BE2C (cell line): Measurements from ENCODE around the gene EPHB2.

Experiments
- DNase-seq: peaks from one replicate; pipeline ENCODE4 v3.0.0-alpha.2; 2020
- H3K27me3 ChIP-seq: fragments of 250-450 bp; sonication (Bioruptor Pico); 2 replicates; pipeline ENCODE4 v1.5.1; 2020; ENCODE audit warnings: mild to moderate bottlenecking
- H3K36me3 ChIP-seq: fragments of 250-450 bp; sonication (Bioruptor Pico); 2 replicates; pipeline ENCODE4 v1.5.1; 2020; ENCODE audit warnings: mild to moderate bottlenecking
- H3K4me1 ChIP-seq: fragments of 250-450 bp; sonication (Bioruptor Pico); 2 replicates; pipeline ENCODE4 v1.5.1; 2020
- H3K4me3 ChIP-seq: 2 replicates; pipeline ENCODE4 v1.5.1; 2011; ENCODE audit warnings: low read depth, low read length
- H3K9me3 ChIP-seq: fragments of 250-450 bp; sonication (Bioruptor Pico); 2 replicates; pipeline ENCODE4 v1.5.1; 2020
- TF ChIP-seq, protein P1 (sequence below): IDR thresholded peaks from 2 replicates; pipeline ENCODE4 v1.5.1; 2012; ENCODE audit warnings: mild to moderate bottlenecking, low read depth, low read length

EPHB2 gene

DNA sequence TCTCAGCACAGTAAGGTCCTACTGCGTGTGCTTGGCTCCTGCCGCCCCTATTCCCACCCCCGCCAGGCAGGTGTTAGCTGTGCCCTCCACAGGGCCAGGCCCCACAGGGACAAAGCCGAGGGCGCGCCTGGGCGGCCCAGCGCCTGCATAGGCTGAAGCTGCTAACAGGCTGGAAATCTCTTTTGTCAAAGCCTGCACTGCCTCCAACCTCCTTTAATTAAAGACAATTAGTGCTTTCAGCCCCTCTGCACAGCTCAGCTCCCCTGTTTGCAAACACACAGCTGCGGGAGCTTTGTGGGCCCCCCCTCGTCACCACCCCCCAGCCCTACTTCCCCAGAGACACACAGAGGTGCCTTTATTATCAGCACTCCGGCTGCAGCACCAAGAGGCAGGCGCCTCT is 95.9 kb downstream of the EPHB2 start:
- Histone ChIP-seq H3K27me3 (no peaks in the 10 kb centered on the region), H3K9me3 (no peaks in the 10 kb centered on the region), H3K4me1 (no peaks in the 10 kb centered on the region), H3K4me3 (no peak overlapping the region), H3K36me3 (no peaks in the 10 kb centered on the region)
- no peak for DNase-seq
- TF ChIP-seq, protein P1, sequence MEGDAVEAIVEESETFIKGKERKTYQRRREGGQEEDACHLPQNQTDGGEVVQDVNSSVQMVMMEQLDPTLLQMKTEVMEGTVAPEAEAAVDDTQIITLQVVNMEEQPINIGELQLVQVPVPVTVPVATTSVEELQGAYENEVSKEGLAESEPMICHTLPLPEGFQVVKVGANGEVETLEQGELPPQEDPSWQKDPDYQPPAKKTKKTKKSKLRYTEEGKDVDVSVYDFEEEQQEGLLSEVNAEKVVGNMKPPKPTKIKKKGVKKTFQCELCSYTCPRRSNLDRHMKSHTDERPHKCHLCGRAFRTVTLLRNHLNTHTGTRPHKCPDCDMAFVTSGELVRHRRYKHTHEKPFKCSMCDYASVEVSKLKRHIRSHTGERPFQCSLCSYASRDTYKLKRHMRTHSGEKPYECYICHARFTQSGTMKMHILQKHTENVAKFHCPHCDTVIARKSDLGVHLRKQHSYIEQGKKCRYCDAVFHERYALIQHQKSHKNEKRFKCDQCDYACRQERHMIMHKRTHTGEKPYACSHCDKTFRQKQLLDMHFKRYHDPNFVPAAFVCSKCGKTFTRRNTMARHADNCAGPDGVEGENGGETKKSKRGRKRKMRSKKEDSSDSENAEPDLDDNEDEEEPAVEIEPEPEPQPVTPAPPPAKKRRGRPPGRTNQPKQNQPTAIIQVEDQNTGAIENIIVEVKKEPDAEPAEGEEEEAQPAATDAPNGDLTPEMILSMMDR = no peak

DNA sequence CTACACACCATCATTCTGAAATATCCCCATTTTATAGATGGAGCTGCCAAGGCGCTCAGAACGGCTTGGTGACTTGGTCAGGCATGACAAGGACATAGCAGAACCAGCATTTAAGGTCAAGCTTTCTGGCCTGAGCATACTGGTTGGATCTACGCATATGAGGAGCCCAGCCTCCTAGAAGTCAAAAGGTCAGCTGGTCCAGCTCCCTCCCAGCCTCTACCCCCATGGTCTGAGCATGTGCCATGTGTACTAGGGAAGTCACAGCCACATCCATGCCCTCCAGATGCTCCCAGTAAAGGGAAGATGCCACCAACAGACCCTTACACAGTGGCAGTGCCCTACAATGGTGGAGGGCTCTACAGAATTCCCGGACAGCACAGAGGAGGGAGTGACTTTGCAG is 96.7 kb downstream of the EPHB2 start:
- no peaks in the 10 kb centered on the region for H3K9me3 ChIP-seq
- H3K4me3 ChIP-seq = no peak overlapping the region
- H3K27me3 ChIP-seq = no peaks in the 10 kb centered on the region
- H3K4me1 ChIP-seq = no peaks in the 10 kb centered on the region
- no peaks in the 10 kb centered on the region for H3K36me3 ChIP-seq
- no peak for DNase-seq
- TF ChIP-seq, protein P1 = no peak

DNA sequence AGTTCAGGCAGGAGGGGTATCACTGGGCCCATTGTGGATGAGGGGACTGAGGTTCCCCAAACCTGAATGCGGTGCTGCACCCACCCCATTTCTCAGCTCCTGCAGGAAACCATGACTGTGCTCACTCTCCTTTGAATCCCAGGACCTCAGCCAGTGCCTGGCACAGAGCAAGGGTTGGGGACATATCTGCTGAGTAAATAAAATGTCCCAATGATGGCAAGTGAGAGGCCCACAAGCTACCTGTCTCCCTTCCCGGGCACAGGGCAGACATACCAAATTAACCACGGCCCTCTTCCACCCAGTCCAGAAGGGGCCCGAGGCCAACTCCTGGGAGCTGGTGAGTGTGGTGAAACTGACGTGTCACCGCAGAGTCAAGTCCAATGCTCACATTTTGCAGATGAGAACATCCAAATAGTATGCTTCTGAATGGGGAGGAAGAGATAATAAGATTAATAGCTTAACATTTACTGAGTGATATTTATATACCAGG is 97.6 kb downstream of the EPHB2 start:
- no peaks in the 10 kb centered on the region for H3K4me1 ChIP-seq
- TF ChIP-seq, protein P1 = no peak
- no peaks in the 10 kb centered on the region for H3K36me3 ChIP-seq
- H3K27me3 ChIP-seq = no peaks in the 10 kb centered on the region
- H3K4me3 ChIP-seq = no peak overlapping the region
- H3K9me3 ChIP-seq = no peaks in the 10 kb centered on the region
- DNase-seq = no peak

DNA sequence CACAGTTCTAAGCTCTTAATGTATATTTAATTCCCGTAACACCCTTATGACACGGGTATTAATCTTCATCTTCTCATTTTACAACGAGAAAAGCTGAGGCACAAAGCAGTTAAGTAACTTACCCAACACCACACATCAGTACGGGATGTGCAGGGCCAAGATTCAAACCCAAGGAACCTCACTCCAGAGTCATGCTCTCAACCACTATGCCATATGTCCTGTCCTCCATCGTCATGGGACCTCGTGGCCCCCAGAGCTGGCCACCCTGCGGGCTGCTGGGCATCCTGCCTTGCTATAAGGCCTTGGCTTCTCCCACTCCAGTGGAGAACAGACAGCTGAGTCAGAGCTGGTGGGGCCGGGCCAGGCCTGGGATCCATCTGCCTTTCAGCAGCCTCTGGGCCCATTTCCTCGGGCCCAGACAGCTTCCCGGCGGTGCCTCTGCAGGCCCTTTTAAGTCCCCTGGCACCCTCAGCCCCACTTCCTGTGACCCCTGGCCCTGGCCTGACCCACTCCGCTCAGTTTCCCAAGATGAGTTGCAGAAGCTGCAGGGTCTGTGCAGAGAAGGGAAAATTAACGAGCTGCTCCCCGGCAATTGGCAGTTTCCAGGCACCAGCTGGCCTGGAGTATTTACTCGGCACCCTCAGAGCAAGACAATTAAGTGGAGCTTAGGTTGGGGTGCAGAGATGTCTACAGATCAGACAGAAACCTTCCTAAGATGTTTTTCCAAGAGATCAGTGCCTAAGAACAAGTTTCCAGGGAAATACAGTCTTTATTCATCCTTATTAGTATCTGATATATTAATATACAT is 98.2 kb downstream of the EPHB2 start:
- Histone ChIP-seq H3K27me3 (no peaks in the 10 kb centered on the region), H3K36me3 (no peaks in the 10 kb centered on the region), H3K4me3 (no peak overlapping the region), H3K4me1 (no peaks in the 10 kb centered on the region), H3K9me3 (no peaks in the 10 kb centered on the region)
- TF ChIP-seq, protein P1 = no peak
- peak; percentile 64 for DNase-seq

DNA sequence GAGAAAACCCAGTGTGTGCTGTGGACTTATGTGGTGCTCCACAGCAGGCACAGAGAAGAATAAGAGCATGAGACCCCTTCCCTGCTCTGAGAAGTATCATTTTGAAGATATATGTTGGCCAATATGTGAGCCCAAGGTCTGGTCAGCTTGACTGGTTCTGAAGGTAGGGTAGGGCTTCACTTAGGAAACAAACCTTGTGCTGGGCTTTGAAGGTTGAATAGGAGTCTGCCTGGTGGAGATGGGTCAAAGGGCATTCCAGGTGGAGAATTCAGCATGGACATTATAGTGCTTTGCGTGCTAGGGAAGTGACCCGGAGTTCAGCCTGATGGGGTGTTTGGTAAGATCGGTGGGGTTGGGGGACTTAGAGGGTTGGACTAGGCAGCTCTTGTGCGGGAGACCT is 99.1 kb downstream of the EPHB2 start:
- Histone ChIP-seq H3K4me3 (no peak overlapping the region), H3K9me3 (no peaks in the 10 kb centered on the region), H3K4me1 (no peaks in the 10 kb centered on the region), H3K27me3 (no peaks in the 10 kb centered on the region), H3K36me3 (no peaks in the 10 kb centered on the region)
- DNase-seq = no peak
- TF ChIP-seq, protein P1 = no peak

DNA sequence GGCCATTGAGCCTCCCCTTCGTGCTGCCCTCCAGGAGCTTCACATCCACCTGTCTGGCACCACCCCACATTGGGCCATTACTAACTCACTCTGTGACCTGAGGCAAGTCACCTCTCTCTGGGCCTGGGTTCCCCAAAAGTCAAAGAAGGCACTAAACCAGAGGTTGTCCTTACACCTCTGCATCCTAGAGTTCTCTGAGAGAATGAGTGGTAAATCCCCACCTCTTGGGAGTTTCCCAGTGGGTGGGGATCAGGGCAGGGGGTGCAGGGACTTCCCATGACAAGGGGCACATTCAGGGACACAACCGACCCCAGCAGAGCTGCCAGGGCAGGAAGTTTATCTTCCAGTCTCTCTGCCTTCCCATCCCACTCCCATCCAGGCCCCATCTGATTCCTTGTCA is 99.7 kb downstream of the EPHB2 start:
- H3K4me3 ChIP-seq = no peak overlapping the region
- no peak for DNase-seq
- H3K36me3 ChIP-seq = no peaks in the 10 kb centered on the region
- TF ChIP-seq, protein P1 = no peak
- no peaks in the 10 kb centered on the region for H3K27me3 ChIP-seq
- H3K9me3 ChIP-seq = no peaks in the 10 kb centered on the region
- H3K4me1 ChIP-seq = no peaks in the 10 kb centered on the region
